GM21737 (cell line): ENCODE results near the gene OR1K1.
A peak's percentile ranks its signal among the peaks of the same experiment; 100 is the strongest.
"Not testable (repeated sequence)": the region's sequence is repeated elsewhere in the genome, so short reads cannot be mapped to it uniquely, and the experiment has no call there.

Experiments
- ATAC-seq: cut with Tn5 transposase; IDR thresholded peaks from one replicate; pipeline ENCODE4 v1.9.1; 2021; ENCODE audit warnings: mild to moderate bottlenecking, moderate library complexity; ENCODE audit not compliant: unreplicated experiment

The OR1K1 gene

GRCh38 chr9:122810306-122810946, 10.5 kb downstream of the OR1K1 start:
- peak; percentile 74 for ATAC-seq

- ATAC-seq: no peak
Measured at GRCh38 chr9:122812736-122813135, 12.8 kb downstream of the OR1K1 start.

- no peak for ATAC-seq
Measured at GRCh38 chr9:122814545-122814944, 14.6 kb downstream of the OR1K1 start.

- no peak for ATAC-seq
Measured at GRCh38 chr9:122815544-122815943, 15.6 kb downstream of the OR1K1 start.

GRCh38 chr9:122816163-122816867, 16.4 kb downstream of the OR1K1 start:
- ATAC-seq: peak; percentile 73

- no peak for ATAC-seq
Measured at GRCh38 chr9:122819326-122819725, 19.4 kb downstream of the OR1K1 start.

- no peak for ATAC-seq
Measured at GRCh38 chr9:122819791-122820489, 20.0 kb downstream of the OR1K1 start.

- ATAC-seq: no peak
Measured at GRCh38 chr9:122820490-122820845, 20.5 kb downstream of the OR1K1 start.

- ATAC-seq: no peak
Measured at GRCh38 chr9:122821278-122821943, 21.5 kb downstream of the OR1K1 start.

GRCh38 chr9:122822056-122822455, 22.1 kb downstream of the OR1K1 start:
- ATAC-seq: no peak

GRCh38 chr9:122822938-122823337, 23.0 kb downstream of the OR1K1 start:
- ATAC-seq: no peak

- ATAC-seq: peak; percentile 20
Measured at GRCh38 chr9:122827761-122828093, 27.8 kb downstream of the OR1K1 start.

- not testable (repeated sequence) for ATAC-seq
Measured at GRCh38 chr9:122828965-122829284, 29.0 kb downstream of the OR1K1 start.

GRCh38 chr9:122832194-122832593, 32.3 kb downstream of the OR1K1 start:
- no peak for ATAC-seq

GRCh38 chr9:122835313-122835731, 35.4 kb downstream of the OR1K1 start:
- ATAC-seq: no peak

- no peak for ATAC-seq
Measured at GRCh38 chr9:122837266-122837850, 37.4 kb downstream of the OR1K1 start.

- ATAC-seq: not testable (repeated sequence)
Measured at GRCh38 chr9:122838441-122838840, 38.5 kb downstream of the OR1K1 start.

GRCh38 chr9:122841501-122841900, 41.6 kb downstream of the OR1K1 start:
- no peak for ATAC-seq

- no peak for ATAC-seq
Measured at GRCh38 chr9:122844137-122844536, 44.2 kb downstream of the OR1K1 start.

- no peak for ATAC-seq
Measured at GRCh38 chr9:122845116-122845515, 45.2 kb downstream of the OR1K1 start.

- ATAC-seq: no peak
Measured at GRCh38 chr9:122846371-122846940, 46.5 kb downstream of the OR1K1 start.
